Measurements from ENCODE around the gene MIGA2.

The MIGA2 gene

DNA sequence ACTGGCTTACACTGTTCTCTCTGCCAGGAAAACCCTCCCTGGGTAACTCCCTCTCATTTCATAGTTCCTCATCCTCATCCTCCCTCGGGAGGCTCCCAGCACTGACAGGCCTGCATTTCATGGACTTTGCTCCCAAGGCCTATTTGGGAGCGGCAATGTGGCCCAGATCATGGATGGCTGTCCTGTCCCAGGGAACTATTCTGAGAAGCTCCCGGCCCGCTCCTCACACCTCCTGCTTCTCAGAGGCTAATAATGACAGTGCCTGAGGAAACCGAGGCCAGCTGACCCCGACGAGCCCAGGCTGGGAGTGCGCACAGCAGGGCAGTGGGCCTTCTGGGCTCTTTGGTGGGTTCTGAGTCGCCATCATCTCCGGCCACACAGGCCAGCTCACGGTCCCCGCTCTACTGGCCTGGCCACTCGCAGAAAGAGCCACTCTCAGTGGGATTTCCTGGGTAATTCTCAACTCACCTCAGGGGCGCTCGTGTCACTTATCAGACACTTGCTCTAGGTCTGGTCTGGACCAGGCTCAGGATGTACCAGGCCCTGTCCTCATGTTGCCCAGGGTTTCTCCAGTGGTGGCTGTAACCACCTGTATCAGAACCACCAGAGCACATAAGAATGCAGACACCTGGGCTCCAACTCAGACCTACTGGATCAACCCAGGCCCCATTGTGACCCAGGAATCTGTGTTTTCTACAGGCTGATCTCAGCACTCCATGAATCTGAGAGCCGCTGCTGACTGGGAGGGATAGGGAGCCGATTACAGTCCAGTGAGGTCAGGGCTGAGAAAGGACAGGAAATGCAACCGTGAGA, 42.5 kb downstream of the MIGA2 start:
- no peak overlapping the region for H3K4me2 ChIP-seq (ENCODE audit: low read length)
- no peaks in the 10 kb centered on the region for H3K27me3 ChIP-seq (ENCODE audit: insufficient read depth, low read length, poor library complexity)
- H3K79me2 ChIP-seq (ENCODE audit: control insufficient read depth, insufficient read depth, low read length) = peaks cover 22% of the 10 kb centered on the region
- no peak overlapping the region for H2BK120ac ChIP-seq (ENCODE audit: low read depth, low read length)
- H4K8ac ChIP-seq (ENCODE audit: low read depth, low read length) = no peak overlapping the region
- H3K27ac ChIP-seq (ENCODE audit: low read depth, low read length) = no peak overlapping the region
- H3K4ac ChIP-seq (ENCODE audit: low read depth, low read length) = no peak overlapping the region
- no peak overlapping the region for H2AK5ac ChIP-seq (ENCODE audit: low read length)
- no CpG with 5 or more reads among the region's 18 CpGs for WGBS (ENCODE audit: extremely low coverage, insufficient coverage, low lambda C conversion rate)
- H4K5ac ChIP-seq (ENCODE audit: low read length) = no peak overlapping the region
- H2BK15ac ChIP-seq (replicated peaks; ENCODE audit: low read depth) = no peak overlapping the region
- H3K9ac ChIP-seq (ENCODE audit: low read length) = no peak overlapping the region
- no peak overlapping the region for H3K4me3 ChIP-seq (ENCODE audit: low read length)
- H3K23ac ChIP-seq (ENCODE audit: low read length) = no peak overlapping the region
- H3K56ac ChIP-seq (ENCODE audit: low read length) = no peak overlapping the region
- H2BK5ac ChIP-seq (ENCODE audit: low read length) = no peak overlapping the region
- peaks cover 23% of the 10 kb centered on the region for H3K79me1 ChIP-seq (ENCODE audit: low read length)
- H3K18ac ChIP-seq (ENCODE audit: low read length) = no peak overlapping the region
- no peaks in the 10 kb centered on the region for H3K36me3 ChIP-seq (ENCODE audit: control insufficient read depth, insufficient read depth, low read length)
- H3K4me1 ChIP-seq (ENCODE audit: control insufficient read depth, low read depth, low read length) = peaks cover 3% of the 10 kb centered on the region
- peak; percentile 27 for DNase-seq

DNA sequence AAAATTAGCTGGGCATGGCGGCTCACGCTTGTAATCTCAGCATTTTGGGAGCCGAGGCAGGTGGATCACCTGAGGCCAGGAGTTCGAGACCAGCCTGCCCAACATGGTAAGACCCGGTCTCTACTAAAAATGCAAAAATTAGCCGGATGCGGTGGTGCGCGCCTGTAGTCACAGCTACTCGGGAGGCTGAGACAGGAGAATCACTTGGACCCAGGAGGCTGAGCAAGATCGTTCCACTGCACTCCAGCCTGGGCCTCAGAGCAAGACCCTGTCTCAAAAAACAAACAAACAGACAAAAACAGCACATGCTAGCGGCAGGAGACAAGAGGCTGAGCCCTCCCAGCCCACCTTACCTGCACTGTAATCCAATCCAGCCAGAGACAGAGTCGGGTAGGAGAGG, 43.4 kb downstream of the MIGA2 start:
- no peak overlapping the region for H4K5ac ChIP-seq (ENCODE audit: low read length)
- peaks cover 3% of the 10 kb centered on the region for H3K4me1 ChIP-seq (ENCODE audit: control insufficient read depth, low read depth, low read length)
- H3K9ac ChIP-seq (ENCODE audit: low read length) = peak overlapping the region; percentile 78
- H3K36me3 ChIP-seq (ENCODE audit: control insufficient read depth, insufficient read depth, low read length) = no peaks in the 10 kb centered on the region
- H3K23ac ChIP-seq (ENCODE audit: low read length) = no peak overlapping the region
- no peak overlapping the region for H3K4ac ChIP-seq (ENCODE audit: low read depth, low read length)
- no peak overlapping the region for H2BK15ac ChIP-seq (replicated peaks; ENCODE audit: low read depth)
- no peaks in the 10 kb centered on the region for H3K27me3 ChIP-seq (ENCODE audit: insufficient read depth, low read length, poor library complexity)
- H3K4me3 ChIP-seq (ENCODE audit: low read length) = no peak overlapping the region
- no peak overlapping the region for H2AK5ac ChIP-seq (ENCODE audit: low read length)
- no peak overlapping the region for H3K27ac ChIP-seq (ENCODE audit: low read depth, low read length)
- H3K56ac ChIP-seq (ENCODE audit: low read length) = peak overlapping the region; percentile 60
- H3K79me1 ChIP-seq (ENCODE audit: low read length) = peaks cover 23% of the 10 kb centered on the region
- no peak overlapping the region for H3K18ac ChIP-seq (ENCODE audit: low read length)
- no peak overlapping the region for H2BK5ac ChIP-seq (ENCODE audit: low read length)
- DNase-seq = no peak
- no CpG with 5 or more reads among the region's 13 CpGs for WGBS (ENCODE audit: extremely low coverage, insufficient coverage, low lambda C conversion rate)
- H3K79me2 ChIP-seq (ENCODE audit: control insufficient read depth, insufficient read depth, low read length) = peaks cover 22% of the 10 kb centered on the region
- no peak overlapping the region for H4K8ac ChIP-seq (ENCODE audit: low read depth, low read length)
- peak overlapping the region; percentile 92 for H3K4me2 ChIP-seq (ENCODE audit: low read length)
- H2BK120ac ChIP-seq (ENCODE audit: low read depth, low read length) = no peak overlapping the region

DNA sequence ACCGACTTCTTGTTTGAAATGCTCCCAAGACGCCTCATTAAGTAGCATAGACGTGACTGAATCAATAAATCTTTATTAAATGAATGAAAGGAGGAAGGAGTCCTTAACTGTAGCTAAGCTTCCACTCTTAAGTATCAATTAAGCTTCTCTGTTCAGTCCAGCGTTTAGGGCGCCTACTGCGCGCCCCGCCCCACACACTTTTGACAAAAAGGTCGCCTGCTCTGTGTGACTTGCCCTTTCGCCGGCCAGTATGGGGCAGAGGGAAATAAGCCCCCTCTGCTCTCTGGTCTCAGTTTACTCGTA, 43.8 kb downstream of the MIGA2 start:
- H3K27ac ChIP-seq (ENCODE audit: low read depth, low read length) = no peak overlapping the region
- peak overlapping the region; percentile 89 for H3K56ac ChIP-seq (ENCODE audit: low read length)
- peak overlapping the region; percentile 92 for H3K4me2 ChIP-seq (ENCODE audit: low read length)
- H4K8ac ChIP-seq (ENCODE audit: low read depth, low read length) = no peak overlapping the region
- no peak overlapping the region for H4K5ac ChIP-seq (ENCODE audit: low read length)
- H3K4me3 ChIP-seq (ENCODE audit: low read length) = peak overlapping the region; percentile 81
- H3K18ac ChIP-seq (ENCODE audit: low read length) = no peak overlapping the region
- H3K79me1 ChIP-seq (ENCODE audit: low read length) = peaks cover 23% of the 10 kb centered on the region
- H3K23ac ChIP-seq (ENCODE audit: low read length) = no peak overlapping the region
- H2BK15ac ChIP-seq (replicated peaks; ENCODE audit: low read depth) = no peak overlapping the region
- H2BK5ac ChIP-seq (ENCODE audit: low read length) = no peak overlapping the region
- no peak overlapping the region for H2AK5ac ChIP-seq (ENCODE audit: low read length)
- H3K4ac ChIP-seq (ENCODE audit: low read depth, low read length) = no peak overlapping the region
- H3K27me3 ChIP-seq (ENCODE audit: insufficient read depth, low read length, poor library complexity) = no peaks in the 10 kb centered on the region
- H3K4me1 ChIP-seq (ENCODE audit: control insufficient read depth, low read depth, low read length) = peaks cover 3% of the 10 kb centered on the region
- peak overlapping the region; percentile 78 for H3K9ac ChIP-seq (ENCODE audit: low read length)
- no CpG with 5 or more reads among the region's 12 CpGs for WGBS (ENCODE audit: extremely low coverage, insufficient coverage, low lambda C conversion rate)
- H3K36me3 ChIP-seq (ENCODE audit: control insufficient read depth, insufficient read depth, low read length) = peaks cover 2% of the 10 kb centered on the region
- no peak for DNase-seq
- no peak overlapping the region for H2BK120ac ChIP-seq (ENCODE audit: low read depth, low read length)
- peaks cover 22% of the 10 kb centered on the region for H3K79me2 ChIP-seq (ENCODE audit: control insufficient read depth, insufficient read depth, low read length)

DNA sequence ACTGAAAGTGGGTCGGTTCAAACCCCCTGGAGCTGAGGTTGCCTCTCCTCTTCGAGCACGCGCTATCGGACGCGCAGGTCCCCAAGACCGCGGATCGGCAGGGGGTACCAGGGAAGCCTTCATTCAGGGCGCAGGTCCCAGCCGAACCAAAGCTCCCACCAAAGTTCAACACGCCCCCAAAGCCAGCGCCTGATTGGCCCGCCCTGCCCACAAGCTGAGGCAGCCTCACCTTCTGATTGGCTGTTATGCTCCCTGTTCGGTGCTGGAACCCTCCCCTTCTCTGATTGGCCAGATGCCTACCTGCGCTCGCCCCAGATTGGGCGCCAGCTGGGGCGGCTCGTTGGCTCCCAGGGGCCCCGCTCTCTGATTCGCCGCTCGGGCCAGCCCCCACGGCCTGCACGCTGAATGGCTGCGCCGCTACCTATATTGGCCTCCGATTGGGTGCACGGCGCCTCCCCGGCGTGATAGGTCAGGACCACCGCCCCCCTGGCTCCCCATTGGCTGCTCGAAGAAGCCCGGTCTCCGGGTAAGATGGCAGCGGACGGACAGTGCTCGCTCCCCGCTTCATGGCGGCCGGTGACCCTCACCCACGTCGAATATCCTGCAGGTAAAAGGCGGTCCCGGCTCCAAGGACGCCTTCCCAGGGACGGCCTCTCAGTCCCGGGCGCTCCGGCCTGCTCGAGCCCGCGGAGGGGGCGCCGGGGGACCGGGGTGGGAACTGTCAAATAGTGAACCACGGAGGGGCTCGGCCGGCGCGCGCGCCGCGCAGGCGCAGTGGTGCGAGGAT, 44.4 kb downstream of the MIGA2 start, which contains the start of gene DOLPP1:
TSS of gene DOLPP1 (plus strand) at position 511 of the 787 bp plus-strand sequence. CDS start at position 532, 21 bp downstream.
- Histone ChIP-seq H4K5ac (ENCODE audit: low read length) (no peak within 1 kb of the TSS), H2AK5ac (ENCODE audit: low read length) (peak within 1 kb of the TSS; percentile 27), H2BK120ac (ENCODE audit: low read depth, low read length) (no peak within 1 kb of the TSS), H3K9ac (ENCODE audit: low read length) (peak within 1 kb of the TSS; percentile 84), H3K27ac (ENCODE audit: low read depth, low read length) (peak within 1 kb of the TSS; percentile 7), H3K4me2 (ENCODE audit: low read length) (peak within 1 kb of the TSS; percentile 92), H3K23ac (ENCODE audit: low read length) (no peak within 1 kb of the TSS), H3K36me3 (ENCODE audit: control insufficient read depth, insufficient read depth, low read length) (peaks cover 2% of the 10 kb centered on the region), H3K79me1 (ENCODE audit: low read length) (peaks cover 23% of the 10 kb centered on the region), H3K27me3 (ENCODE audit: insufficient read depth, low read length, poor library complexity) (no peaks in the 10 kb centered on the region), H3K4me3 (ENCODE audit: low read length) (peak within 1 kb of the TSS; percentile 81), H3K4me1 (ENCODE audit: control insufficient read depth, low read depth, low read length) (peaks cover 3% of the 10 kb centered on the region), H3K4ac (ENCODE audit: low read depth, low read length) (peak within 1 kb of the TSS; percentile 91), H3K18ac (ENCODE audit: low read length) (peak within 1 kb of the TSS; percentile 29), H3K79me2 (ENCODE audit: control insufficient read depth, insufficient read depth, low read length) (peaks cover 22% of the 10 kb centered on the region), H3K56ac (ENCODE audit: low read length) (peak within 1 kb of the TSS; percentile 91), H2BK15ac (replicated peaks; ENCODE audit: low read depth) (no peak within 1 kb of the TSS), H4K8ac (ENCODE audit: low read depth, low read length) (no peak within 1 kb of the TSS), H2BK5ac (ENCODE audit: low read length) (no peak within 1 kb of the TSS)
- WGBS (ENCODE audit: extremely low coverage, insufficient coverage, low lambda C conversion rate) = no CpG with 5 or more reads among the region's 70 CpGs
- peak; percentile 100 for DNase-seq

DNA sequence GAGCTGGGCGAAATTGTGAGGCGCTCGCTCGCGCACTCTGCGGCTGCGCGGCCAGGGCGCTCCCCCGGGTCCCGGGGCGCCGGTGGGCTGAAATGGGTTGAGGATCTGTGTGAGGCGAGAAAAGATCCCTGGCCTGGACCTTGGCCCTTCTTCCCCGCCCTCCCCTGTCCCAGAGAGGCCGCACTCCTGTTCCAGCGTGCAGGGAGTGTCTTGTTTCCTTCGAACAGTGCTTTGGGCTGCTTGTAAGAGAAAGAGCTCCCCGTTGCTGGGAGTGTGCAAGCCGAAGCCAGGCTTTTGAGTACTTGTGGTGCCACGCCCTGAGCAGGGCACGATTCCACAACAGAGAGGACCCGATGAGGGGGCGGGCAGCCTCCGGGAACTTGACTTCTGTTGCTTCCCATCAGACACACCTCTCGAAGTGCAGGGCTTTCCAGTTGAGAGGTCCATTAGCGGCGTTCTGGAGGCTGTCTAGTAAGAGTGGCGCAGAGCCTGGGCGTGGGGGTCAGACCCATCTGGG, 45.0 kb downstream of the MIGA2 start:
- no CpG with 5 or more reads among the region's 30 CpGs for WGBS (ENCODE audit: extremely low coverage, insufficient coverage, low lambda C conversion rate)
- Histone ChIP-seq H4K5ac (ENCODE audit: low read length) (no peak overlapping the region), H3K18ac (ENCODE audit: low read length) (peak overlapping the region; percentile 29), H3K4me3 (ENCODE audit: low read length) (peak overlapping the region; percentile 60), H4K8ac (ENCODE audit: low read depth, low read length) (no peak overlapping the region), H3K4me1 (ENCODE audit: control insufficient read depth, low read depth, low read length) (peaks cover 3% of the 10 kb centered on the region), H2BK5ac (ENCODE audit: low read length) (no peak overlapping the region), H3K56ac (ENCODE audit: low read length) (peak overlapping the region; percentile 91), H3K36me3 (ENCODE audit: control insufficient read depth, insufficient read depth, low read length) (peaks cover 2% of the 10 kb centered on the region), H3K79me2 (ENCODE audit: control insufficient read depth, insufficient read depth, low read length) (peaks cover 22% of the 10 kb centered on the region), H3K4ac (ENCODE audit: low read depth, low read length) (peak overlapping the region; percentile 91), H2BK15ac (replicated peaks; ENCODE audit: low read depth) (no peak overlapping the region), H3K4me2 (ENCODE audit: low read length) (peak overlapping the region; percentile 86), H3K27ac (ENCODE audit: low read depth, low read length) (peak overlapping the region; percentile 7), H2AK5ac (ENCODE audit: low read length) (peak overlapping the region; percentile 27), H3K79me1 (ENCODE audit: low read length) (peaks cover 23% of the 10 kb centered on the region), H3K27me3 (ENCODE audit: insufficient read depth, low read length, poor library complexity) (no peaks in the 10 kb centered on the region), H3K23ac (ENCODE audit: low read length) (no peak overlapping the region), H3K9ac (ENCODE audit: low read length) (peak overlapping the region; percentile 84), H2BK120ac (ENCODE audit: low read depth, low read length) (no peak overlapping the region)
- no peak for DNase-seq

Measured in mesendoderm (in vitro differentiated cells).